DOHH2 (cell line): ENCODE measurements around the gene TFAP2A.

Experiments used
- H3F3A ChIP-seq: fragments of 200-600 bp; sonication (generic), shearing (Covaris generic); 2 replicates; pipeline ENCODE4 v1.6.0; 2016; ENCODE audit warnings: antibody characterized with exemption, mild to moderate bottlenecking; ENCODE audit not compliant: control insufficient read depth, insufficient read depth
- H3K27ac ChIP-seq: fragments of 200-600 bp; sonication (generic); 2 replicates; pipeline ENCODE4 v1.5.1; 2014; ENCODE audit warnings: low read depth, mild to moderate bottlenecking, low read length, moderate library complexity
- H3K27me3 ChIP-seq: fragments of 200-600 bp; sonication (generic); 2 replicates; pipeline ENCODE4 v1.6.1; 2014; ENCODE audit warnings: mild to moderate bottlenecking, low read length, mixed read lengths; ENCODE audit not compliant: control insufficient read depth
- H3K36me3 ChIP-seq: fragments of 200-600 bp; sonication (generic); 2 replicates; pipeline ENCODE4 v1.6.1; 2014; ENCODE audit warnings: mild to moderate bottlenecking, low read length, moderate library complexity, mixed read lengths; ENCODE audit not compliant: control insufficient read depth
- H3K4me1 ChIP-seq: fragments of 200-600 bp; sonication (generic); 2 replicates; pipeline ENCODE4 v1.6.1; 2014; ENCODE audit warnings: mild to moderate bottlenecking, low read length, mixed read lengths; ENCODE audit not compliant: control insufficient read depth
- H3K4me2 ChIP-seq: fragments of 200-600 bp; sonication (generic); 2 replicates; pipeline ENCODE4 v1.6.0; 2014; ENCODE audit warnings: mild to moderate bottlenecking, low read length, moderate library complexity
- H3K4me3 ChIP-seq: fragments of 200-600 bp; sonication (generic); 2 replicates; pipeline ENCODE4 v1.5.1; 2014; ENCODE audit warnings: mild to moderate bottlenecking, low read length, mixed read lengths
- H3K79me2 ChIP-seq: fragments of 200-600 bp; sonication (generic); 2 replicates; pipeline ENCODE4 v1.6.1; 2014; ENCODE audit warnings: mild to moderate bottlenecking, low read length, mixed read lengths; ENCODE audit not compliant: control insufficient read depth
- H3K9me2 ChIP-seq: fragments of 200-600 bp; sonication (generic); replicated peaks from 2 replicates; pipeline ENCODE4 v1.6.1; 2014; ENCODE audit warnings: mild to moderate bottlenecking, low read length, mixed read lengths; ENCODE audit not compliant: control insufficient read depth
- H3K9me3 ChIP-seq: fragments of 200-600 bp; sonication (generic); 2 replicates; pipeline ENCODE4 v1.6.1; 2014; ENCODE audit warnings: antibody characterized with exemption, low read length, mixed read lengths; ENCODE audit not compliant: control insufficient read depth, insufficient read depth
- H4K20me1 ChIP-seq: fragments of 200-600 bp; sonication (generic); 2 replicates; pipeline ENCODE4 v1.6.0; 2014; ENCODE audit warnings: low read depth, mild to moderate bottlenecking, antibody characterized with exemption, low read length, moderate library complexity; ENCODE audit not compliant: control insufficient read depth, insufficient read depth
- CTCF ChIP-seq: fragments of 200-600 bp; sonication (generic); IDR thresholded peaks from one replicate; pipeline ENCODE4 v1.5.1; 2014; ENCODE audit warnings: antibody characterized with exemption, mild to moderate bottlenecking, low read depth, low read length; ENCODE audit not compliant: poor library complexity, severe bottlenecking
- EZH2phosphoT487 ChIP-seq: fragments of 200-600 bp; sonication (generic); IDR thresholded peaks from 2 replicates; pipeline ENCODE4 v1.6.1; 2017; ENCODE audit warnings: borderline replicate concordance, mild to moderate bottlenecking, antibody characterized with exemption, low read length, moderate library complexity, mixed read lengths

TFAP2A gene

DNA sequence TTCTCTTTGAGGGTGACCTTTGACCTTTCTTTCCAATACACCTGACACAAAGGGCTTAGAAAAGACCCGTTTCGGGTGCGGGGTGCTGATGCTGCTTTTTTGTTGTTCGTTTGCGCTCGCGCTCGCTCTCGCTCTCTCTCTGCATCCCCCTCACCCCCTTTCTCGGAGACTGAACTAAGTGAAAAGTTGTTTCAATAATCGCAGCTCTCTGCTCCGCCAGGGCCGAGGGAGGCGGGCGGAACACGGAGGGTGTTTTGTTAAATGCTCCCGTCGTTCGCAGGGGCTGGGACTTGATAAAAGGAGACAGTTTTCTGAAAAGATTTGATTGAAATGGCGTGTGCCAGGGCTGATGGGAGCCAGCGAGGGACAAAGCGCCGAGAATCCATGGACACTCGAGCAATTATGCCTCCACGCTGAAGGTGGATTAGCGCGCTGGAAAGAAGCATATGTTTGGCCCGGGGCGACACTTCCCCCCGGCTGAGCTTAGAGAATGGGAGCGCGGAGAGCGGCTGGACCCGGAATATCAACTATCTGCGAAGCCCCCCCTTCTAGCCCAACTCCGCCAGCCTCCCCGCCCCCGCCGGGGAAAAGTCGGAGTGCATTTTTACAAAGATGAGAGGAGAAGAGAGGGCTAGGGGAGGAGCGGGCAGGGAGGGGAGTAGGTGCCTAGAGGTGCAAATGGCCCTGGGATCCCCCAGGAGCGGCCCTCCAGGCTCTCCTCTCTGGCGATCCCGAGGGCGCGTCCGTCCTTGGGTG is 25.0 kb downstream of the TFAP2A start:
- H3K4me2 ChIP-seq, result no peak overlapping the region
- no peak for TF ChIP-seq CTCF
- no peak for TF ChIP-seq EZH2phosphoT487
- no peaks in the 10 kb centered on the region for H3K4me1 ChIP-seq
- H3K27me3 ChIP-seq, result peaks cover 45% of the 10 kb centered on the region
- H3K9me2 ChIP-seq, result no peaks in the 10 kb centered on the region
- no peaks in the 10 kb centered on the region for H4K20me1 ChIP-seq
- H3K9me3 ChIP-seq, result no peaks in the 10 kb centered on the region
- no peaks in the 10 kb centered on the region for H3K79me2 ChIP-seq
- H3F3A ChIP-seq, result no peaks in the 10 kb centered on the region
- H3K36me3 ChIP-seq, result no peaks in the 10 kb centered on the region
- H3K4me3 ChIP-seq, result no peak overlapping the region
- H3K27ac ChIP-seq, result no peak overlapping the region

DNA sequence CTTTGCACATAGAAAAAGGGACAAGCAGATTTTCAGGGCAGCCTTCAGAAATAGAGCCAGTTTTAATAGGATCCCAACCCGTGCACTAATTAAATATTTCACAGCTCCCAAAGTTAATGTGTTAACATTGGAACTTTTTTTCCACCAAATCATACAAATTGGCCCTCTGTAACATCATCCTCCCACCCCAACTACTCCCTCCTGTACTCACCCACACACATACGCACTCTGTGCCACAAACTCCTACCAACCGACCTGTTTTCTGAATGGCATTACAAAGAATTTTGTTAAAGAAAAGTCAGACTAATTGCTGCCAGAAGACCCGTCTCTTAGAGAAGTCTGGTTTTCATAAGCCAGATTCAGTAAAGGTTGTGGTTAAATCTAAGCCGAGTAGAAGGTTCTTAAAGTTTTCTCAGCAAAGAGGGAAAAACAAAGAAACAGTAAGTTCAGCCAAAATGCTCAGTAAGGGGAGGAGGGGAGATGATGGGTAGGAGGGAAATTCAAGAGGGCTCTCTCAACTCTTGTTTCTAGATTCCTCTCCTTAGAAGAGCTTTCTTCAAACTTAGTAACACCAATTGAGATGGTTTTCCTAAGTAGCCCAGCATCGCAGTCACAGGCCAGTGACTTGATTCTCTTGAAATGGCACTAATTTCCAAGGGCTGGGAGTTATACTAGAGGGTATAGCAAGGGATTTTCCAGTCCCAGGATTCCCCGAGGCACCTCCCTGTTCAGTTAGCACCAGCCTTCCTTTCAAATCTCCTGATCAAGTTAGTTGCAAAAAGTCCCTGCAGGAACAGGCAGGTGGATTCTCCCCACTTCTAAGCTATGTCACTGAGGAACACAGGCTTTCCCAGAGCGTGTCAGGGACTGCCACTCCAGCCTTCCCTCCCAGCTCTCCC is 27.9 kb downstream of the TFAP2A start:
- no peak for TF ChIP-seq CTCF
- TF ChIP-seq EZH2phosphoT487, result no peak
- Histone ChIP-seq H3K4me2 (no peak overlapping the region), H3K79me2 (no peaks in the 10 kb centered on the region), H3F3A (no peaks in the 10 kb centered on the region), H3K36me3 (no peaks in the 10 kb centered on the region), H3K9me3 (no peaks in the 10 kb centered on the region), H4K20me1 (no peaks in the 10 kb centered on the region), H3K4me1 (no peaks in the 10 kb centered on the region), H3K4me3 (no peak overlapping the region), H3K27me3 (peaks cover 33% of the 10 kb centered on the region), H3K9me2 (no peaks in the 10 kb centered on the region), H3K27ac (no peak overlapping the region)

- Histone ChIP-seq H3K36me3 (no peaks in the 10 kb centered on the region), H3K27ac (no peak overlapping the region), H3K79me2 (no peaks in the 10 kb centered on the region), H3K4me1 (no peaks in the 10 kb centered on the region), H3K4me2 (no peak overlapping the region), H3K4me3 (no peak overlapping the region), H3K9me2 (no peaks in the 10 kb centered on the region), H3F3A (no peaks in the 10 kb centered on the region), H3K9me3 (no peaks in the 10 kb centered on the region), H4K20me1 (no peaks in the 10 kb centered on the region), H3K27me3 (peaks cover 36% of the 10 kb centered on the region)
- no peak for TF ChIP-seq CTCF
- no peak for TF ChIP-seq EZH2phosphoT487
Measured at GRCh38 chr6:10386220-10386619, 28.7 kb downstream of the TFAP2A start.
